Measurements from ENCODE around the gene ADH1A. TPM values are rescaled to one million over a fixed set of nuclear protein-coding genes. Genes with fewer than 3 reads are reported as not detected.

The ADH1A gene
- total RNA-seq, 1 experiment from 2014 or later = not detected

- Histone ChIP-seq H2BK20ac (ENCODE audit: low read depth, low read length, poor library complexity, severe bottlenecking) (no peak overlapping the region), H3K27me3 (ENCODE audit: insufficient read depth, low read length) (no peaks in the 10 kb centered on the region), H4K91ac (ENCODE audit: insufficient read length, low read depth, low read length) (no peak overlapping the region), H3K56ac (ENCODE audit: insufficient read length, low read depth, low read length) (no peak overlapping the region), H3K4me1 (ENCODE audit: insufficient read depth, low read length) (no peaks in the 10 kb centered on the region; the same call in 1 of the 2 replicates), H3K23ac (ENCODE audit: insufficient read length, low read depth, low read length) (no peak overlapping the region), H3K14ac (ENCODE audit: insufficient read depth, low read length) (no peak overlapping the region), H2BK15ac (ENCODE audit: low read depth, low read length) (no peak overlapping the region), H2BK5ac (ENCODE audit: insufficient read length, low read length) (no peak overlapping the region), H3K9me3 (ENCODE audit: control insufficient read depth, low read depth, low read length) (no peaks in the 10 kb centered on the region), H2AFZ (ENCODE audit: low read length) (no peak overlapping the region), H2AK5ac (ENCODE audit: insufficient read length, low read length) (no peak overlapping the region), H2BK120ac (ENCODE audit: low read depth, low read length, poor library complexity, severe bottlenecking) (no peak overlapping the region), H3K18ac (ENCODE audit: insufficient read length, low read depth, low read length) (no peak overlapping the region), H4K8ac (replicated peaks; ENCODE audit: insufficient read length, low read depth, low read length) (no peak overlapping the region), H3K79me1 (ENCODE audit: insufficient read depth, low read depth, low read length, poor library complexity, severe bottlenecking) (no peaks in the 10 kb centered on the region), H3K79me2 (ENCODE audit: insufficient read depth, low read length) (no peaks in the 10 kb centered on the region), H4K5ac (ENCODE audit: insufficient read length, low read depth, low read length) (no peak overlapping the region), H3K27ac (ENCODE audit: insufficient read length, low read depth, low read length) (no peak overlapping the region), H3K4ac (ENCODE audit: low read depth, low read length) (no peak overlapping the region), H2BK12ac (ENCODE audit: insufficient read length, low read depth, low read length) (no peak overlapping the region), H4K20me1 (ENCODE audit: control insufficient read depth, insufficient read depth, insufficient read length) (no peaks in the 10 kb centered on the region), H3K4me2 (ENCODE audit: insufficient read depth, insufficient read length, low read length) (no peak overlapping the region), H3T11ph (ENCODE audit: low read length) (no peak overlapping the region), H3K23me2 (ENCODE audit: insufficient read length, low read depth, low read length, poor library complexity, severe bottlenecking) (no peaks in the 10 kb centered on the region), H3K9ac (ENCODE audit: extremely low read depth, insufficient read length, low read length) (no peak overlapping the region)
- peaks cover 0 to 11% (median 3%) of the 10 kb centered on the region in 3 experiments; a peak in 6 of 7 replicates for H3K36me3 Mint-ChIP-seq (ENCODE audit: insufficient read depth in 1 of 3, low read depth in 3 of 3)
- H3K9me3 Mint-ChIP-seq = peaks cover 15 to 16% of the 10 kb centered on the region in 2 experiments
- WGBS (ENCODE audit: extremely low coverage, insufficient read length, low lambda C conversion rate) = no CpG with 5 or more reads among the region's 3 CpGs
- no peaks in the 10 kb centered on the region for H3K27me3 Mint-ChIP-seq (ENCODE audit: low read depth)
- DNase-seq = no peak
- no peak overlapping the region for H3K4me3 Mint-ChIP-seq
- no peak overlapping the region for H3K27ac Mint-ChIP-seq
- peaks cover 7 to 10% of the 10 kb centered on the region in 2 experiments for H3K4me1 Mint-ChIP-seq
- TF ChIP-seq, protein P1, sequence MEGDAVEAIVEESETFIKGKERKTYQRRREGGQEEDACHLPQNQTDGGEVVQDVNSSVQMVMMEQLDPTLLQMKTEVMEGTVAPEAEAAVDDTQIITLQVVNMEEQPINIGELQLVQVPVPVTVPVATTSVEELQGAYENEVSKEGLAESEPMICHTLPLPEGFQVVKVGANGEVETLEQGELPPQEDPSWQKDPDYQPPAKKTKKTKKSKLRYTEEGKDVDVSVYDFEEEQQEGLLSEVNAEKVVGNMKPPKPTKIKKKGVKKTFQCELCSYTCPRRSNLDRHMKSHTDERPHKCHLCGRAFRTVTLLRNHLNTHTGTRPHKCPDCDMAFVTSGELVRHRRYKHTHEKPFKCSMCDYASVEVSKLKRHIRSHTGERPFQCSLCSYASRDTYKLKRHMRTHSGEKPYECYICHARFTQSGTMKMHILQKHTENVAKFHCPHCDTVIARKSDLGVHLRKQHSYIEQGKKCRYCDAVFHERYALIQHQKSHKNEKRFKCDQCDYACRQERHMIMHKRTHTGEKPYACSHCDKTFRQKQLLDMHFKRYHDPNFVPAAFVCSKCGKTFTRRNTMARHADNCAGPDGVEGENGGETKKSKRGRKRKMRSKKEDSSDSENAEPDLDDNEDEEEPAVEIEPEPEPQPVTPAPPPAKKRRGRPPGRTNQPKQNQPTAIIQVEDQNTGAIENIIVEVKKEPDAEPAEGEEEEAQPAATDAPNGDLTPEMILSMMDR (conservative IDR thresholded peaks at IDR 0.05) = no peak
Observed at GRCh38 chr4:99324979-99325378, 34.2 kb upstream of the ADH1A start.
